HG03565 (cell line): ENCODE results near the gene PLXNA4.

Experiments
- ATAC-seq: cut with Tn5 transposase; IDR thresholded peaks from one replicate; pipeline ENCODE4 v1.9.1; 2021; ENCODE audit warnings: mild to moderate bottlenecking, moderate library complexity; ENCODE audit not compliant: unreplicated experiment

The PLXNA4 gene

GRCh38 chr7:132225216-132226030 is 350.8 kb downstream of the PLXNA4 start:
- ATAC-seq: no peak

DNA sequence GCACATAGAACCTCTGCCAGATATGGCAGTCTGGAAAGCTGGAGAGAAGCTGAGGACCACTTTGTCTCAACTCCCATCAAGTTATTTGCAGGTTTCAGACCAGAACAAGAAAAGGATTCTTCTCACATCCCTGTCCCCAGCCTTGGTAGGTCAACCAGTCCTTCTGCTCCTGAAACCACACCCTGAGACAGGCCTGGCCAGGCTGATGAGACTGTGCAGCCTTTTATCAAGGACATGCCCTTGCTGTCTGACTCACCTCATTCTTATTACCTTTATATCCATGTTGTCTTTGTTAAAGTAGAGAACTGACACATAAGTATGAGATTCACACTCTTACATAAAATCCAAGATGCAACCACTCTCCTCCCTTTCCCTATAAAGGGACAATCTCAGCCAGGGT is 354.9 kb downstream of the PLXNA4 start:
- no peak for ATAC-seq

DNA sequence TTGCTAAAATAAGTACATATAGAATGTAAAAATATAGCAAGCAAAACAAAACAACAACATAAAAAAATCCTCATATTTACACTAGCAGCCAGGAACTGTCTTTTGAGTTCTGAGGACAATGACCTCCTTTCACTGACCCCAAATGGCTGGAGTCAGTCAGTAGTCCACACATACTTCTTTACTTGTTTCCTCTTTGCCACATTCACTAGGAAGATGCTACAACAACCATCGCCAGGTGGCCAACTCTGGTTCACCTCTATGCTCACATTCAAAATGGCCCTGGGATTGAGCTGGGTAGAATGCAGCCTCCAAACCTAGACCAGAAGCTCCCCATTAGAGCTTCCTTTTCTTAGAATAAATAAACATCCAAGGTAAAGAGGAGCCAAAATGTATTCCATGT is 356.2 kb downstream of the PLXNA4 start:
- no peak for ATAC-seq

GRCh38 chr7:132218876-132219275 is 357.4 kb downstream of the PLXNA4 start:
- no peak for ATAC-seq

DNA sequence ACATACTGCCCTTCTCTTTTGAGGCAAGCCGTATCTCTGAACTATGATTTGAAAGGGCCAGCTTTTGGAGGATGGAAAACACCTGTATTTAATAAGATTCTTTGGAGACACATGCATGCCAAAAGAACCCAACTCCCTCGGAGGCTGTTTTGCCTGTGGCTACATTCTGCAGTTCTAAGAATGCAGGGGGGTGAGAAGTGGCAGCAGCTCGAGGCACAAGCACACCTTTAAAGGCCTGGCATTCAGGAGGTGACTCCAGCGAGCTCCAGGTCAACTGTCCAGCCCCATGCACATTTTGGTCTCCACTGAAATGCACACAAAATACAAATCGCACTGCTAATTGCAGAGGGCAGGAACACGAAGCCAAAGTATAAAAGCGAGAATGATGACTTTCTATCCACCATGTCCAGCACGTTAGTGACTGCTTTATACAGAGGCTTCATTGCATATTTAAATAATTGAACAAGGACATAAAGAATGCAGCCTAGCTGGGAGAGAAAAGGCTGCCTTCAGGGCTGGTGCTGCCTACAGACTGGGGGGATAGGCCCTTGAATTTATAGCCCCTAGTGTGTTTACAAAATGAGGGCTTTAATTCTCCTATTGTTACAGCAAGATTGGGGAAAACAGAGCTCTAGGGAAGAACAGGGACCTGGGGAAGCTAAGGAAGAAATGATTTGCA is 359.3 kb downstream of the PLXNA4 start:
- ATAC-seq: no peak

DNA sequence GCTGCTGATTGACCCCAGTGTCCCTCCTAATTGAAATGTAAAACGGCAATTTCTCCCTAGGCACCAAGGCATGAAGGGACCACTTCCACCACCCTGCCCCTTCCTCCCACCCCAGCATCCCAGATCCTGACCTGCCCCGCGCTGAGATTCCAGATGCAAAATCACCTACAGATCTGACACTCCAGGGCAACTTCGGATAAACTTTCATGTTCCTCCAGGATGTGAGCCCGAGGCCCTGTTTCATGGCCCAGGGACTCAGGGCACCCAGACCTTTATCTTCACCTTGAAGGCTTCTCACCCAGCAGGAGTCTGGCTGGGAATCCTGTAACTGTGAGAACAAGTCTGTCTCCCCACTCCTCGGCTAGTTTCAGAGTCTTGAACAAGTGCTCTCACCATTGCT is 361.8 kb downstream of the PLXNA4 start:
- no peak for ATAC-seq

- ATAC-seq: no peak
Observed at GRCh38 chr7:132213583-132213982, 362.7 kb downstream of the PLXNA4 start.

GRCh38 chr7:132211971-132212370 is 364.3 kb downstream of the PLXNA4 start:
- ATAC-seq: no peak

- ATAC-seq: no peak
Observed at GRCh38 chr7:132210821-132211220, 365.4 kb downstream of the PLXNA4 start.

DNA sequence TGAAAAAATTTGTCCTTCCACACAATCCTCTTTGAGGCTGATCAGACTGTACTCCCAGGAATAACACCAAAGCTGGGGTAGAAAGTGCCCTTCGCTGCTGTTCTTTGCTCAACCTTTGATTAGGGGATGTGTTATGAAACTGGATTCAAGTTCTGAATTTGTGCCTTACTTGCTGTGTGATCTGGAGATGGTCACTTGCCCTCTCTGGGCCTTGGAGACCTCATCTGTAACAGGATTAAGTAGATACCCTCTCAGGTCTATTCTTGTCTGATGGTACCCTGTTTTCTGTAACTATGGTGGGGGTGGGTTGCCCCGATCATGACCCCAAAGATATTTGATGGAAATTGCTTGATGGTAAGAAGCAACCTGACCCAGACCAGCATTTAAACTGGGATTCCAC is 368.5 kb downstream of the PLXNA4 start:
- no peak for ATAC-seq

- ATAC-seq: no peak
Observed at GRCh38 chr7:132207211-132207610, 369.1 kb downstream of the PLXNA4 start.

- no peak for ATAC-seq
Observed at GRCh38 chr7:132206594-132206993, 369.7 kb downstream of the PLXNA4 start.

DNA sequence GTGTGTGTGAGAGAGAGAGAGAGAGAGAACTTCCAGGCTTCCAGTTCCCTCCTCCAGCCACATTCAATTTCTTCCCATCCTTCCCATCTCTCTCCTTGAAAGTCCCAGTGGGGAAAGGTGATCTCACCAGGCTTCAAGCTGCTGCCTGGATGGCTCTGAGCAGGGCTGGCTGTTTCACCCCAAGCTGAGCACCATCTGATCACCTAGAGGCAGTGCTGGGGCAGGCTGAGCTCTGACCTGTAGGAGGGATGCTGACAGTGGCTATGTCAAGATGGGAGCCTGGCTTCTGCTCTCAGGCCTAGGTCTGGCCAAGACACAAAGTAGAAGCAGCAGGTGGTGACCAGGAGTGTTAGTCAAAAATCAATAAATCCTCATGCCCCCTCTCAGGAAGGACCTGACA is 370.8 kb downstream of the PLXNA4 start:
- no peak for ATAC-seq

- ATAC-seq: no peak
Observed at GRCh38 chr7:132203021-132203420, 373.2 kb downstream of the PLXNA4 start.

GRCh38 chr7:132202541-132202940 is 373.7 kb downstream of the PLXNA4 start:
- ATAC-seq: no peak

DNA sequence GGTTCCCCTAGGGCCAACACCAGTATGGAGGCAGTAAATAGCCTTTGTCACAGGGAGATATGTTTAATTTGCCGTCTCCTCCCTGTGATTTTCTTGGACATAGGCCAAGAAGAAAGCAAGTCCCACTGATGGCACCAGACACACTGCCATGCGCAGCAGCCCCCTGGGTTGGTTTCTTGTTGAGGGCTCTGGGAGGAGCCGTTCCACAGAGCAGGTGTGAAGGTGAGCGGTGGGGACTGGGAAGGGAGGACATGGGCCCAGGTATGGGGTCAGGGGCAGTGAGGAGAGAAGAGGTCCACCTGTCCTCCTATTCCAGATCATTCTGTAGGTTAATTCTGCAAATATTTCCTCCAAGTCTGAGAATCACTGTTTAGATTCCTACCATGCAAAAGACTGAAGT is 376.1 kb downstream of the PLXNA4 start:
- no peak for ATAC-seq

- ATAC-seq: no peak
Observed at GRCh38 chr7:132199626-132200025, 376.6 kb downstream of the PLXNA4 start.

DNA sequence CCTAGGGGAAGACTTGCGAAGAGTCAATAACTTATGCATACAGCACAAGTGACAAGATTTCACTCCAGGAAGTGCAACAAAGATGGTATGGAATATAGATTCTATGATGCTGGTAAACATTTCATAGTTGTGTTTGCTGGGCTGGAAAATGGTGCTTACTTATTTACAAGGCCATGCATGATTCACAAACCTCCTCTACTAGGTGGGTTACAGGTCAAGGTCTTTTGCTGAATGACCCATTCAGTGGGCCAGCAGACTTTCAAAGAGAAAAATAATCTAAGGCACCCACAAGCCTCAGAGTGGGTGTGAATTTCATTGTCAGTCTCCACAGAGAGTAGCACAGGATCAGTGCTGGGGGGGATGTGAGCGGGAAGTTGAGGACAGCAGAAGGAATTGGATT is 378.5 kb downstream of the PLXNA4 start:
- no peak for ATAC-seq

DNA sequence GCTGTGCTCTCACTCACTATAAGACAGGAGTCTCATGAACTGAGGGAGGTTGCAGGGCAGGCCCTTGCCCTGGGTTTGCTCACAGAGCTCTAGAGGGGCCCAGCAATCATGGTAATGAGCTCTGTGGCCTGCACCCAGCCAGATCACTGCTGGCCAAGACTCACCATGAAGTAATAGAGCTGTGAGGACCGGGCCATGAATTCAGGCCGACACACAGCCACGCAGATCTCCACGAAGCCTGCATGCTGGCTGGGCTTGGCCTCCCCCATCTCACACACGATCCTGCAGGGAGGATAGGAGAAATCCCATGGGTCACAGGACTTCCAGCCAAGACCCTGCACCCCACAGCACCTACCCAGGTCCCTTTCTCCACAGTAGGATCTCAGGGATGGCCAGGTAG is 382.4 kb downstream of the PLXNA4 start:
- ATAC-seq: no peak

DNA sequence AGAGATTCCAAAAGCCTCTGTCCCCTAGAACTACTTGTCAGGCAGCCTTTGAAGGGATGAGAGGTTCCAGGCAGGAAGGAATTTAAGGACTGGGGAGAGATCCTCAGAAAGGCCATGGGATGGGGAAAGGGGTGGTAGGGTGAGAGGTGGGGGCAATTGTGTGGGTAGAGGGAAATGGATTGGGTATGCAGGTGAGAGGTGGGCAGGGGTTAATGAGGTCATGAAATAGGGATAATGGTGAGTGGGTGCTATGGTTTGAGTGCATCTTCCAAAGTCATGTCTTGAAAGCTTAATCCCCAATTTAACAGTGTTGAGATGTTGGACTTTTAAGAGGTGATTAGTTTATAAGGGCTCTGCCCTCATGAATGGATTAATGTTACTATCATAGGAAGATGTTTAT is 383.5 kb downstream of the PLXNA4 start:
- no peak for ATAC-seq

GRCh38 chr7:132191418-132191817 is 384.9 kb downstream of the PLXNA4 start:
- no peak for ATAC-seq

- no peak for ATAC-seq
Observed at GRCh38 chr7:132190683-132191082, 385.6 kb downstream of the PLXNA4 start.
